Thyroid gland (tissue), 4 donors: ENCODE data around the gene NBAS.

Source experiments
- POLR2A ChIP-seq, 2 donors: fragments of 450-650 bp; IDR thresholded peaks; one replicate each; pipeline ENCODE4 v1.6.1; 2017; ENCODE audit warnings: antibody characterized with exemption in 2 of 2, mild to moderate bottlenecking in 2 of 2, moderate library complexity in 1 of 2
- TF ChIP-seq, protein P1 (sequence below), 6 experiments: fragments of 200-600 bp in 3 of 6; fragments of 450-650 bp in 3 of 6; sonication (generic) in 3 of 6; IDR thresholded peaks; one replicate each; pipeline ENCODE4 v1.5.1; 2016 to 2019; ENCODE audit warnings: antibody characterized with exemption in 6 of 6, mild to moderate bottlenecking in 2 of 6, inconsistent platforms in 1 of 6, moderate library complexity in 1 of 6

DNA sequence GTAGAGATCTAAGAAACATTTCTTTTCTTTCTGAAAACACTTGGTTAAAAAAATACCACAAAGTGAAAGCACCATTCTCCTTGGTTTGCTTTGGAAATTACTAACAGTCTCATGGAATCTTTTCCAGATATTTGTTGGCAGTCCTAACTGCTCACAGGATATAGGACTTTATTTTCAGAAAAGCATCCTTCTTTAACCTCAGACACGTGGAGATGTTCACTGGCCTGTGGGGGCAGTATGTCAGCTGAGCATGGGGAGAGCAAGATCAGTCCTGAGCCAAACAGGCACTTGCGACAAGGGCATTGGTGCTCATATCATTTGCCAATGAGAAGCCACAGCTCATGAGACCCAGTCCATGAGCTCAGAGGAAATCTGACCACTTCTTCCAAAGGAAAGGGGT, 371.9 kb downstream of the NBAS start:
- no peak for TF ChIP-seq POLR2A (IDR thresholded peaks at IDR 0.05)
- TF ChIP-seq, protein P1, sequence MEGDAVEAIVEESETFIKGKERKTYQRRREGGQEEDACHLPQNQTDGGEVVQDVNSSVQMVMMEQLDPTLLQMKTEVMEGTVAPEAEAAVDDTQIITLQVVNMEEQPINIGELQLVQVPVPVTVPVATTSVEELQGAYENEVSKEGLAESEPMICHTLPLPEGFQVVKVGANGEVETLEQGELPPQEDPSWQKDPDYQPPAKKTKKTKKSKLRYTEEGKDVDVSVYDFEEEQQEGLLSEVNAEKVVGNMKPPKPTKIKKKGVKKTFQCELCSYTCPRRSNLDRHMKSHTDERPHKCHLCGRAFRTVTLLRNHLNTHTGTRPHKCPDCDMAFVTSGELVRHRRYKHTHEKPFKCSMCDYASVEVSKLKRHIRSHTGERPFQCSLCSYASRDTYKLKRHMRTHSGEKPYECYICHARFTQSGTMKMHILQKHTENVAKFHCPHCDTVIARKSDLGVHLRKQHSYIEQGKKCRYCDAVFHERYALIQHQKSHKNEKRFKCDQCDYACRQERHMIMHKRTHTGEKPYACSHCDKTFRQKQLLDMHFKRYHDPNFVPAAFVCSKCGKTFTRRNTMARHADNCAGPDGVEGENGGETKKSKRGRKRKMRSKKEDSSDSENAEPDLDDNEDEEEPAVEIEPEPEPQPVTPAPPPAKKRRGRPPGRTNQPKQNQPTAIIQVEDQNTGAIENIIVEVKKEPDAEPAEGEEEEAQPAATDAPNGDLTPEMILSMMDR (IDR thresholded peaks at IDR 0.05), result no peak
